ENCODE data around the gene FCAMR. TPM values are rescaled to one million over a fixed set of nuclear protein-coding genes. Genes with fewer than 3 reads are reported as not detected.

Gene FCAMR
- total RNA-seq, 3 donors from 2014 or later = 0.41 to 0.98 (median 0.84) TPM

GRCh38 chr1:206992790-206993189 lies 22.5 kb upstream of the FCAMR start:
- Histone ChIP-seq H3K36me3 (ENCODE audit: low read depth) (no peaks in the 10 kb centered on the region), H3K4me3 (no peak overlapping the region), H3K4me1 (ENCODE audit: low read depth) (peaks cover 4% of the 10 kb centered on the region), H3K9me3 (no peaks in the 10 kb centered on the region)
- no peak for TF ChIP-seq CTCF (IDR thresholded peaks at IDR 0.05)
- intact Hi-C loops (cut with DNase I, micrococcal nuclease) = no loop called here
- peak; percentile 34 for ATAC-seq
- DNase-seq = no peak

GRCh38 chr1:206987873-206988272 lies 17.6 kb upstream of the FCAMR start:
- Histone ChIP-seq H3K9me3 (no peaks in the 10 kb centered on the region), H3K4me1 (ENCODE audit: low read depth) (peaks cover 2% of the 10 kb centered on the region), H3K36me3 (ENCODE audit: low read depth) (no peaks in the 10 kb centered on the region), H3K4me3 (no peak overlapping the region)
- DNase-seq (no peak), ATAC-seq (no peak)
- no peak for TF ChIP-seq CTCF (IDR thresholded peaks at IDR 0.05)
- intact Hi-C loops (cut with DNase I, micrococcal nuclease) = no loop called here

GRCh38 chr1:206986885-206987284 lies 16.6 kb upstream of the FCAMR start:
- intact Hi-C loops (cut with DNase I, micrococcal nuclease) = no loop called here
- no peak overlapping the region for H3K4me3 ChIP-seq
- no peaks in the 10 kb centered on the region for H3K9me3 ChIP-seq
- no peak for TF ChIP-seq CTCF (IDR thresholded peaks at IDR 0.05)
- ATAC-seq = no peak
- H3K36me3 ChIP-seq (ENCODE audit: low read depth) = no peaks in the 10 kb centered on the region
- DNase-seq = no peak
- H3K4me1 ChIP-seq (ENCODE audit: low read depth) = no peaks in the 10 kb centered on the region

GRCh38 chr1:206986402-206986801 lies 16.1 kb upstream of the FCAMR start:
- H3K4me1 ChIP-seq (ENCODE audit: low read depth) = no peaks in the 10 kb centered on the region
- H3K4me3 ChIP-seq = no peak overlapping the region
- no peak for ATAC-seq
- no peaks in the 10 kb centered on the region for H3K9me3 ChIP-seq
- DNase-seq = no peak
- TF ChIP-seq CTCF (IDR thresholded peaks at IDR 0.05) = no peak
- intact Hi-C loops (cut with DNase I, micrococcal nuclease) = no loop called here
- H3K36me3 ChIP-seq (ENCODE audit: low read depth) = no peaks in the 10 kb centered on the region

GRCh38 chr1:206985162-206985749 lies 15.0 kb upstream of the FCAMR start:
- peaks cover 2% of the 10 kb centered on the region for H3K4me1 ChIP-seq (ENCODE audit: low read depth)
- H3K9me3 ChIP-seq = no peaks in the 10 kb centered on the region
- H3K4me3 ChIP-seq = no peak overlapping the region
- no peaks in the 10 kb centered on the region for H3K36me3 ChIP-seq (ENCODE audit: low read depth)
- no peak for TF ChIP-seq CTCF (IDR thresholded peaks at IDR 0.05)
- ATAC-seq = peak; percentile 64
- DNase-seq = no peak
- intact Hi-C loops (cut with DNase I, micrococcal nuclease) = no loop called here

- intact Hi-C loops (cut with DNase I, micrococcal nuclease) = no loop called here
- Histone ChIP-seq H3K4me1 (ENCODE audit: low read depth) (peaks cover 8% of the 10 kb centered on the region), H3K9me3 (no peaks in the 10 kb centered on the region), H3K4me3 (no peak overlapping the region), H3K36me3 (ENCODE audit: low read depth) (no peaks in the 10 kb centered on the region)
- DNase-seq (peak in 2 of 3 donors; percentile 74 to 87), ATAC-seq (peak; percentile 52)
- peak; percentile 58 for TF ChIP-seq CTCF (IDR thresholded peaks at IDR 0.05)
These were observed 12.0 kb upstream of the FCAMR start for GRCh38 chr1:206982216-206982615.
